Mammary epithelial cell (primary cell): ENCODE results near the gene ARL8A.

ENCODE experiments used
- EZH2 ChIP-seq: IDR thresholded peaks from 2 replicates; pipeline ENCODE4 v1.6.1; 2012; ENCODE audit warnings: low read length, inconsistent platforms, borderline replicate concordance
- TF ChIP-seq, protein P1 (sequence below), 2 donors: IDR thresholded peaks in 1 of 2; conservative IDR thresholded peaks in 1 of 2; 2 replicates each; pipeline ENCODE4 v1.5.1; 2011 to 2012; ENCODE audit warnings: inconsistent platforms in 2 of 2, low read length in 2 of 2, mild to moderate bottlenecking in 2 of 2, control low read depth in 1 of 2, low read depth in 1 of 2; ENCODE audit not compliant: insufficient read depth in 1 of 2; ENCODE audit errors: extremely low read depth in 1 of 2

DNA sequence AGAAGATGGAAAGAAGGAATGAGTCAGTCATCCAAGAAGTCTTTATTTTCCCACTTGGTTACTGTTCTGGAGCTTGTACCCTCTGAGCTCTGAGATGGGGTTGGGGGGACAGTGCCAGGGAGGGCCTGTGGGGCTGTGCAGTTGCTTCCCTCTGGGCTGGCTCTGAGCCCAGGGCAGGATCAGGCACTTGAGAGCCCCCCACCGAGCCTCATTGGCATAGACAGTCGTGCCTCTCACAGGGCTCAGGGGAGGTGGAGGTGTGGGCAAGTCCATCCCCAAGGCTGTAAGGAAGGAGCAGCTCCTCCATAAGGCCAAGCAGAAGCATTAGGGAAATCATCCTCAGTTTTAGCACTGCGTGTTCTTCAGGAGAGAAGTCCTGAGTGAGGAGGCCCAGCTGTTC is 2.5 kb upstream of the ARL8A start:
- TF ChIP-seq, protein P1, sequence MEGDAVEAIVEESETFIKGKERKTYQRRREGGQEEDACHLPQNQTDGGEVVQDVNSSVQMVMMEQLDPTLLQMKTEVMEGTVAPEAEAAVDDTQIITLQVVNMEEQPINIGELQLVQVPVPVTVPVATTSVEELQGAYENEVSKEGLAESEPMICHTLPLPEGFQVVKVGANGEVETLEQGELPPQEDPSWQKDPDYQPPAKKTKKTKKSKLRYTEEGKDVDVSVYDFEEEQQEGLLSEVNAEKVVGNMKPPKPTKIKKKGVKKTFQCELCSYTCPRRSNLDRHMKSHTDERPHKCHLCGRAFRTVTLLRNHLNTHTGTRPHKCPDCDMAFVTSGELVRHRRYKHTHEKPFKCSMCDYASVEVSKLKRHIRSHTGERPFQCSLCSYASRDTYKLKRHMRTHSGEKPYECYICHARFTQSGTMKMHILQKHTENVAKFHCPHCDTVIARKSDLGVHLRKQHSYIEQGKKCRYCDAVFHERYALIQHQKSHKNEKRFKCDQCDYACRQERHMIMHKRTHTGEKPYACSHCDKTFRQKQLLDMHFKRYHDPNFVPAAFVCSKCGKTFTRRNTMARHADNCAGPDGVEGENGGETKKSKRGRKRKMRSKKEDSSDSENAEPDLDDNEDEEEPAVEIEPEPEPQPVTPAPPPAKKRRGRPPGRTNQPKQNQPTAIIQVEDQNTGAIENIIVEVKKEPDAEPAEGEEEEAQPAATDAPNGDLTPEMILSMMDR (conservative IDR thresholded peaks at IDR 0.05 in 1 of 2, IDR thresholded peaks at IDR 0.05 in 1 of 2; ENCODE audit: extremely low read depth in 1 of 2, insufficient read depth in 1 of 2, low read depth in 1 of 2, low read length in 2 of 2), result no peak
- no peak for TF ChIP-seq EZH2
